GM13976 (cell line): Measurements from ENCODE around the gene MELTF.

Experiments used
- DNase-seq: peaks from one replicate; pipeline ENCODE4 v3.0.0; 2012; ENCODE audit warnings: low spot score
- CTCF ChIP-seq: IDR thresholded peaks from 2 replicates; pipeline ENCODE4 v1.5.1; 2012; ENCODE audit warnings: borderline replicate concordance, mild to moderate bottlenecking; ENCODE audit not compliant: insufficient read depth; ENCODE audit errors: extremely low read depth, missing control alignments, control extremely low read depth
- in situ Hi-C: fragments of 300-500 bp; cut with MboI; formaldehyde crosslinking; loops from one replicate; pipeline ENCODE4 v1.12.0; 2022; ENCODE audit warnings: low sequenced_read_pairs, mixed read lengths, inconsistent platforms; ENCODE audit not compliant: unreplicated experiment

Gene MELTF

GRCh38 chr3:196979545-196979944, 50.1 kb downstream of the MELTF start:
- no peak for DNase-seq
- in situ Hi-C loops = loop anchor here (10.0 to 25.0 kb wide), 2 partner anchors 135 to 533 kb away; no protein-coding TSS in a partner anchor
- TF ChIP-seq CTCF = no peak

DNA sequence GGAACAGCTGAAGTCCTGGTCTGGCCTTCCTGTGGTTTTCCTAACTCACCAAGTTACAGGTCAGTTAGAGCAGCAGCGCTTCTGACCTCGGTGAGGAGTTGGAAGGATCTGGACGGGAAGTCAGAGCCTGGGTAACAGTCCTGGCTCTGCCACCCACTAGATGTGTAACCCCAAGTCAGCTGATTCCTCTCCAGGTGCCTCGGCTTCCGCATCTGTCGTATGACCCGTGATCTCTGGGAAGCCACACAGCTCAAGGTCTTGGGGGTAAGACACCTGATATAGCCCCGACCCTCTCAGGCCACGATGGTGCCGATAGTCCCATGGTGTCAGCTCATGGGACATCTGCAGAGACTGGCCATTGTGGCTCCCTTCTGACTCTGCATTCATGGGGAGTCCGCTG, 52.7 kb downstream of the MELTF start:
- no peak for TF ChIP-seq CTCF
- in situ Hi-C loops = loop anchor here (10.0 to 25.0 kb wide), 2 partner anchors 132 to 535 kb away; no protein-coding TSS in a partner anchor
- DNase-seq = no peak

DNA sequence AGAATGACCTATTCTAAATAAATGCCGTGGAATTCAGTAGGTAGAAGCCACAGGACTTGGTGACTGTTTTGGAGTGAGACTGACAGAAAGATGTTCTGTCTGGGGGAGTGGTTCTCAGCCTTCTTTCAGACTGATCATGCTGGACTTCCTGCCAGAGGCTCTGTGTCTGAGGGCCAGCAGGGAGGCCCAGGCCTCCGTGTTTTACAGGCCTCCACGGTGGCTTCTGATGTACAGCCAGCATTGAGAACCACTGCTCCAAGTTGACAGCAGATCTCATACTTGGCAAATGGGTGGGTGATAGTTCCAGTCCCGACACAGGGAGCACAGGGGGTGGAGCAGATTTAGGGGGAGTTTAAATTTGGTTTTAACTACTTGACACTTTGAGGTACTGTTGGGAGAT, 54.3 kb downstream of the MELTF start:
- TF ChIP-seq CTCF = no peak
- in situ Hi-C loops = loop anchor here (10.0 to 25.0 kb wide), 2 partner anchors 131 to 537 kb away; no protein-coding TSS in a partner anchor

DNA sequence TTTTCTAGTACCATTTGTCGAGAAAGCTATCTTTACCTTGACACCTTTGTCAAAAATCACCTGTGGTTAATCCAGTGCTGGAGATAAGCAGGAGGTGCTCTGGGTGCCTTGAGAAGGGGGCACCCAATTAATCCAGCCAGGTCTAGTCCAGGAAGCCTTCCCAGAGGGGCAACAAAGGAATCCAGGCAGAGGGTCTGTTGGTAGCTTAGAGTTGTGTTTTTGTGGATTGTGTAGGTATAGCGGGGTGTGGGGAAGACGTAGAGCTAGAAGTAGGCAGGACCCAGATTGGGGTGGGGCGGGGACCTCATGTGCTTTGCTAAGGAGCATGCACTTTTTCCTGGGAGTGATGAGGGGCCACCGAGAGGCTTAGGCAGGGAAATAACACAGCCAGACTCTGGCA, 55.0 kb downstream of the MELTF start:
- TF ChIP-seq CTCF = no peak
- DNase-seq = no peak
- in situ Hi-C loops = loop anchor here (10.0 to 25.0 kb wide), 2 partner anchors 130 to 538 kb away; no protein-coding TSS in a partner anchor

More for the DNA sequence above, 54.3 kb downstream of the MELTF start:
- DNase-seq = no peak

GRCh38 chr3:196971094-196971698, 58.4 kb downstream of the MELTF start:
- no peak for DNase-seq
- no peak for TF ChIP-seq CTCF
- in situ Hi-C loops = loop anchor here (10.0 kb wide), 1 partner anchor 126 kb away; no protein-coding TSS in a partner anchor

DNA sequence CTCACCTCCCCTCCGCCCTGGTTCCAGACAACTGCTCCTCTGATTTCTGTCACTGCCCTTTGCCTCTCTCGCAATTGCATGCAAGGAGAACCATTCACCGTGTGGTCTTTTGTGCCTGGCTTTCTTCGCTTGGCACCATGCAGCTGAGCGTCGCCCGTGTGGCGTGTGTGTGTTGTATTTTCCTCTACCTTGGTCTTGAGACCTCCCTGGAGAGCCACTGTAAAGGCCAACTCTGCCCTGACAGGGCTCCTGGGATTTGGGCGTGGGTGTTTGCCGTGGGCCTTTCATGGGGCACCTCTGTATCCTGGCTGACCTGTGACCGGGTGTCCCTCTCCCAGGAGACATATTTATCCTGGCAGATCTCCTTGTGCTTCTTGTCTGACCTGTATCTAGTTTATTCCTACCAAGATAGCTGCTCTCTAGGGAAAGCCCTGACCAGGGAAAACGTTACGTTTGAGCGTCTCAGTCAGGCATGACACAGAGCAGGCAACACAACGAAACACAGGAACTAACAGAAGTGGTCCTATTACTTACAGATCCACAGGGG, 59.0 kb downstream of the MELTF start:
- in situ Hi-C loops = loop anchor here (10.0 kb wide), 1 partner anchor 126 kb away; no protein-coding TSS in a partner anchor
- TF ChIP-seq CTCF = no peak
- no peak for DNase-seq
